NT2/D1 (cell line): ENCODE measurements around the gene RYR2.

Experiments used
- SUZ12 ChIP-seq: IDR thresholded peaks from 2 replicates; pipeline ENCODE4 v1.6.1; 2011; ENCODE audit not compliant: insufficient read length, insufficient read depth; ENCODE audit errors: extremely low read depth
- YY1 ChIP-seq: IDR thresholded peaks from 2 replicates; pipeline ENCODE4 v1.6.1; 2011; ENCODE audit not compliant: insufficient read length, insufficient read depth
- ZNF274 ChIP-seq: IDR thresholded peaks from 2 replicates; pipeline ENCODE4 v1.6.1; 2011; ENCODE audit warnings: mild to moderate bottlenecking, low read depth, low read length

DNA sequence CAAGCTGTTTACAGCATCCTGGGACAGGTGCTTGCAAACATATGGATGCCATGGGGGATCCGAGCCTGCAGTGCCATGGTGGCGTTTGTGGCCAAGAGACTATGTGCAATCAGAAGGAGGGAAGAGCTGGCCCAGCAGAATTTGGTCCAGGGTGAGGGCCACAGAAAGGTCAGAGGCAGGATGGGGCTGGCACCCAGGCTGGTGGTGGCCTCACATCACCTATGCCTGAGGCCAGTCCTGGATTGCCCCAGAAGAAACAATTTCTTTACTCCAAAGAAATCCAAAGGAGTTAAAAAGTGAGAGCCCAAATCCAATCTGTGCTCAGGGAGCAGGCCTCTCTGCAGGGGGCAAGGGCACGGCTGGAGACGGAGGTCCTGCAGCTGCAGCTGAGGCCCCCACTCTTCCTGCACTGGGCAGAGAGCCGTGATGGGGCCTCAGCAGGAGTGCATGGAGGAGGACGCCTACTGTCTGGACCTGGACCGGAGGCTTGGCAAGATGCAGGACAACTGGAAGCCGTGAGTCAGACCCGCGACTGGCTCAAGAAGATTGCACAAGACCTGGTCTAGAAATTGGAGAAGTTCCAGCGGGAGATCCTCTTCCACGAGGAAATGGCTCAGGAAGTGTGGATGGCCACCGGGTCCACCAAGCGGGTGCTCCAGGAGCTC lies 163.5 kb downstream of the RYR2 start:
- TF ChIP-seq SUZ12 (no peak), ZNF274 (no peak), YY1 (no peak)
